Measurements from ENCODE around the gene NDUFB5. TPM values are rescaled to one million over a fixed set of nuclear protein-coding genes. Genes with fewer than 3 reads are reported as not detected.

NDUFB5 gene
- total RNA-seq, 1 experiment from 2014 or later, result 95.6 TPM

GRCh38 chr3:179610066-179610465 is 5.5 kb downstream of the NDUFB5 start:
- Mint-ChIP-seq H3K9me3 (no peaks in the 10 kb centered on the region), H3K36me3 (peaks cover 8% of the 10 kb centered on the region), H3K4me3 (no peak overlapping the region), H3K4me1 (peaks cover 3% of the 10 kb centered on the region), H3K27me3 (ENCODE audit: low read depth) (no peaks in the 10 kb centered on the region), H3K27ac (no peak overlapping the region)
- TF ChIP-seq RORB (CRISPR knock-in tag; IDR thresholded peaks at IDR 0.05) (no peak), CTCF (IDR thresholded peaks at IDR 0.05) (no peak), AFF4 (CRISPR knock-in tag; IDR thresholded peaks at IDR 0.05; ENCODE audit: borderline replicate concordance) (no peak), E2F1 (CRISPR knock-in tag; IDR thresholded peaks at IDR 0.05) (no peak), TEAD4 (CRISPR knock-in tag; IDR thresholded peaks at IDR 0.05) (no peak), E2F5 (CRISPR knock-in tag; IDR thresholded peaks at IDR 0.05) (no peak), CREM (CRISPR knock-in tag; IDR thresholded peaks at IDR 0.05) (no peak), IRF2 (CRISPR knock-in tag; IDR thresholded peaks at IDR 0.05; ENCODE audit: borderline replicate concordance, low read depth) (no peak), CBFB (CRISPR knock-in tag; IDR thresholded peaks at IDR 0.05; ENCODE audit: low read depth) (no peak), ZNF532 (CRISPR knock-in tag; IDR thresholded peaks at IDR 0.05; ENCODE audit: borderline replicate concordance) (no peak), ZNF232 (CRISPR knock-in tag; IDR thresholded peaks at IDR 0.05) (no peak), SMAD4 (CRISPR knock-in tag; IDR thresholded peaks at IDR 0.05) (no peak), FOXP1 (CRISPR knock-in tag; IDR thresholded peaks at IDR 0.05; ENCODE audit: borderline replicate concordance) (no peak), NFATC4 (CRISPR knock-in tag; IDR thresholded peaks at IDR 0.05) (no peak), SOX15 (CRISPR knock-in tag; IDR thresholded peaks at IDR 0.05) (no peak), ZSCAN18 (CRISPR knock-in tag; IDR thresholded peaks at IDR 0.05) (no peak), HMGXB4 (CRISPR knock-in tag; IDR thresholded peaks at IDR 0.05) (no peak), NFYB (CRISPR knock-in tag; conservative IDR thresholded peaks at IDR 0.05; ENCODE audit: low read depth) (no peak), ETV6 (CRISPR knock-in tag; IDR thresholded peaks at IDR 0.05) (no peak), ATF1 (CRISPR knock-in tag; IDR thresholded peaks at IDR 0.05) (no peak)
- no peak for ATAC-seq
- ChIA-PET CTCF (interaction anchor here (0.6 kb wide), 1 partner anchor 22 kb away, joined by 3 read pairs; no protein-coding TSS in a partner anchor), POLR2A (no interaction called here)
- no peak for DNase-seq (ENCODE audit: low spot score)

Data from WTC11 (cell line).